Upper lobe of left lung (tissue), 6 donors: ENCODE data around the gene USP32. TPM values are rescaled to one million over a fixed set of nuclear protein-coding genes. Genes with fewer than 3 reads are reported as not detected.
A peak's percentile ranks its signal among the peaks of the same experiment; 100 is the strongest.

Experiments
- ATAC-seq, 2 donors: fragments of 200-7000 bp; cut with Tn5 transposase; one replicate each; pipeline ENCODE4 v1.9.1; 2022; ENCODE audit warnings: mild to moderate bottlenecking in 2 of 2, moderate library complexity in 2 of 2; ENCODE audit not compliant: low FRiP score in 2 of 2
- DNase-seq, 2 donors: peaks; one replicate each; pipeline ENCODE4 v3.0.0-alpha.2; 2019 to 2020
- H3K27ac ChIP-seq, 4 donors: fragments of 200-600 bp; sonication (generic); one replicate each; pipeline ENCODE4 v1.5.1; 2016 to 2019
- H3K27me3 ChIP-seq, 4 donors: fragments of 200-600 bp; sonication (generic); one replicate each; pipeline ENCODE4 v1.5.1; 2017 to 2019
- H3K36me3 ChIP-seq, 4 donors: fragments of 200-600 bp; sonication (generic); one replicate each; pipeline ENCODE4 v1.5.1; 2016 to 2019
- H3K4me1 ChIP-seq, 4 donors: fragments of 200-600 bp; sonication (generic); one replicate each; pipeline ENCODE4 v1.5.1; 2018 to 2019
- H3K4me3 ChIP-seq, 4 donors: fragments of 200-600 bp; sonication (generic); one replicate each; pipeline ENCODE4 v1.5.1; 2017 to 2019; ENCODE audit warnings: mild to moderate bottlenecking in 2 of 4, moderate library complexity in 1 of 4
- H3K9me3 ChIP-seq, 4 donors: fragments of 200-600 bp; sonication (generic); one replicate each; pipeline ENCODE4 v1.5.1; 2018 to 2019
- EP300 ChIP-seq, 4 donors: sonication (generic); formaldehyde crosslinking; IDR thresholded peaks; one replicate each; pipeline ENCODE4 v1.5.1; 2017; ENCODE audit warnings: antibody characterized with exemption in 4 of 4, control low read depth in 2 of 4
- POLR2A ChIP-seq, 4 donors: fragments of 450-650 bp; IDR thresholded peaks; one replicate each; pipeline ENCODE4 v1.5.1; 2016 to 2017; ENCODE audit warnings: antibody characterized with exemption in 4 of 4, mild to moderate bottlenecking in 2 of 4
- POLR2AphosphoS5 ChIP-seq, 2 donors: sonication (generic); formaldehyde crosslinking; IDR thresholded peaks; one replicate each; pipeline ENCODE4 v1.5.1; 2017; ENCODE audit warnings: antibody characterized with exemption in 2 of 2
- WGBS, 2 donors: methylation state at CpG; one replicate each; pipeline ENCODE4 v1.1.5; 2017 to 2018; 5-methylcytosine and 5-hydroxymethylcytosine counted together
- total RNA-seq, 6 donors: library from RNA; depleted of rRNA in 4 of 6; stranded (reverse); fragments of >200 nt in 4 of 6; gene quantifications; one replicate each; pipeline versions ENCODE4 v1.1.0 to v1.2.1, GENCODE V29; 2016 to 2021
- TF ChIP-seq, protein P1 (sequence below), 6 experiments: fragments of 450-650 bp in 4 of 6; fragments of 200-600 bp in 2 of 6; sonication (generic) in 2 of 6; IDR thresholded peaks; one replicate each; pipeline ENCODE4 v1.5.1; 2016 to 2019; ENCODE audit warnings: antibody characterized with exemption in 6 of 6
- donor health status: DM: no; HTN: no; CAD: no; lungs with moderate emphysema.
- donor health status: DM: no; HTN: yes; CAD: no; lungs with severe emphysema.

USP32 gene
- total RNA-seq, 6 donors from 2014 or later = 69.5 to 115 (median 86.3) TPM

DNA sequence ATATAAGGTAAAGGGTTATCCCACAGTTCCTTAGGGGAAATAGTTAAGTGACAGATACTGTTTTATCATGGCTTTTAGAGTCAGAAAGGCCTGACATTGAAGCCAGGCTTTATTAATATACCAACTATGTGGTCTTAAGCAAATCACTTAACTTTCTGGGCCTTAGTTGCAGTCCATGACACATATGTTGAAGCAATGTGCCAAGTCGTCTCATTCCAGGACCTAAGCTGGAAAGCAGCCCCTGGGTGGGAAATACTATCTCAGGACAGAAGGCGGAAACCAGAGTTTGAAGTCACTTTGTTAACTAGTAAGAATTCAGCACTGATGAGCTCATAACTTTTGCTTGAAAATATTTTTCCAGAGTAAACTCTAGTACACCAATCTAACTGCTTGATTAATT lies 80.0 kb downstream of the USP32 start:
- Histone ChIP-seq H3K9me3 (no peaks in the 10 kb centered on the region), H3K4me1 (peaks cover 3 to 16% (median 7%) of the 10 kb centered on the region in 4 donors), H3K27me3 (no peaks in the 10 kb centered on the region), H3K36me3 (peaks cover 0 to 4% (median 3%) of the 10 kb centered on the region in 4 donors), H3K4me3 (no peak overlapping the region), H3K27ac (no peak overlapping the region)
- 86 to 89% methylated on average over 2 of the region's 2 CpGs for WGBS, 2 donors
- DNase-seq (no peak), ATAC-seq (peak in 1 of 2 donors; percentile 76)
- no peak for TF ChIP-seq POLR2A (IDR thresholded peaks at IDR 0.05)
- TF ChIP-seq, protein P1, sequence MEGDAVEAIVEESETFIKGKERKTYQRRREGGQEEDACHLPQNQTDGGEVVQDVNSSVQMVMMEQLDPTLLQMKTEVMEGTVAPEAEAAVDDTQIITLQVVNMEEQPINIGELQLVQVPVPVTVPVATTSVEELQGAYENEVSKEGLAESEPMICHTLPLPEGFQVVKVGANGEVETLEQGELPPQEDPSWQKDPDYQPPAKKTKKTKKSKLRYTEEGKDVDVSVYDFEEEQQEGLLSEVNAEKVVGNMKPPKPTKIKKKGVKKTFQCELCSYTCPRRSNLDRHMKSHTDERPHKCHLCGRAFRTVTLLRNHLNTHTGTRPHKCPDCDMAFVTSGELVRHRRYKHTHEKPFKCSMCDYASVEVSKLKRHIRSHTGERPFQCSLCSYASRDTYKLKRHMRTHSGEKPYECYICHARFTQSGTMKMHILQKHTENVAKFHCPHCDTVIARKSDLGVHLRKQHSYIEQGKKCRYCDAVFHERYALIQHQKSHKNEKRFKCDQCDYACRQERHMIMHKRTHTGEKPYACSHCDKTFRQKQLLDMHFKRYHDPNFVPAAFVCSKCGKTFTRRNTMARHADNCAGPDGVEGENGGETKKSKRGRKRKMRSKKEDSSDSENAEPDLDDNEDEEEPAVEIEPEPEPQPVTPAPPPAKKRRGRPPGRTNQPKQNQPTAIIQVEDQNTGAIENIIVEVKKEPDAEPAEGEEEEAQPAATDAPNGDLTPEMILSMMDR (IDR thresholded peaks at IDR 0.05) = no peak
- no peak for TF ChIP-seq POLR2AphosphoS5 (IDR thresholded peaks at IDR 0.05)
- TF ChIP-seq EP300 (IDR thresholded peaks at IDR 0.05) = no peak

DNA sequence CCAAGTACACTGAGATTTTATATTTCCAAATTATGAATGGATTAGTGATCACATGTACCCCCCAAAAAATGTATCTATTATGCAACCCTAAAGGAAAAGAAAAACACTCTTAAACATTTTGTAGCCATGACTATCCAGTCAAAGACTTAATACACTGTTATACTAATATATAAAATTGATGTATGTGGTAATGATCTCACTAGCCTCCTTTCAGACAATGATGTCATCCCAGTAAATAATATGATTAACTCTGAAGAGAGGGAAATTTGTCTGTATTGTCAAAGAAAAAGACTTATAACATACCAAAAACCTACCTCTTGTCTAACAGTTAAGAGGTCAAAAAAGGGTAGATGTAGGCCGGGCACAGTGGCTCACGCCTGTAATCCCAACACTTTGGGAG lies 80.7 kb downstream of the USP32 start:
- H3K36me3 ChIP-seq = peaks cover 0 to 4% (median 3%) of the 10 kb centered on the region in 4 donors
- no peak overlapping the region for H3K4me3 ChIP-seq
- H3K27ac ChIP-seq = no peak overlapping the region
- no peak for ATAC-seq
- WGBS, 2 donors = 93 to 100% methylated on average over 2 of the region's 2 CpGs
- H3K9me3 ChIP-seq = no peaks in the 10 kb centered on the region
- TF ChIP-seq, protein P1 (IDR thresholded peaks at IDR 0.05) = no peak
- TF ChIP-seq POLR2AphosphoS5 (IDR thresholded peaks at IDR 0.05) (no peak), POLR2A (IDR thresholded peaks at IDR 0.05) (no peak), EP300 (IDR thresholded peaks at IDR 0.05) (no peak)
- H3K27me3 ChIP-seq = no peaks in the 10 kb centered on the region
- H3K4me1 ChIP-seq = peaks cover 3 to 16% (median 7%) of the 10 kb centered on the region in 4 donors
- DNase-seq = no peak

DNA sequence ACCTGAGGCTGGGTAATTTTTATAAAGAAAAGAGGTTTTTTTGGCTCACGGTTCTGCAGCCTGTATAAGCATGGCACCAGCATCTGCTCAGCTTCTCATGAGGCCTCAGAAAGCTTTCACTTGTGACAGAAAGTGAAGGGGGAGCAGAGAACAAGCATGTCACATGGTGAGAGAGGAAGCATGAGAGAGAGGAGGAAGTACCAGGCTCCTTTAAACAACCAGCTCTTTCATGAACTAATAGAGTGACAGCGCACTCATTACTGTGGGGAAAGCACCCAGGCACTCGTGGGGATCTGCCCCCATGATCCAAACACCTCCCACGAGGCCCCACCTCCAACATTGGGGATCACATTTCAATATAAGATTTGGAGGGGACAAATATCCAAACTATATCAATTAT lies 86.8 kb downstream of the USP32 start:
- Histone ChIP-seq H3K9me3 (no peaks in the 10 kb centered on the region), H3K27me3 (no peaks in the 10 kb centered on the region), H3K4me3 (no peak overlapping the region), H3K36me3 (peaks cover 0 to 4% (median 3%) of the 10 kb centered on the region in 4 donors), H3K27ac (peak overlapping the region in 1 of 4 donors; percentile 40), H3K4me1 (peaks cover 0 to 29% (median 22%) of the 10 kb centered on the region in 4 donors)
- peak in 1 of 2 donors; percentile 77 for ATAC-seq
- peak in 1 of 2 donors; percentile 59 for DNase-seq
- WGBS, 2 donors = 47 to 55% methylated on average over 4 of the region's 4 CpGs
- TF ChIP-seq POLR2A (IDR thresholded peaks at IDR 0.05) = no peak
- TF ChIP-seq POLR2AphosphoS5 (IDR thresholded peaks at IDR 0.05) = peak in 1 of 2 donors; percentile 8

DNA sequence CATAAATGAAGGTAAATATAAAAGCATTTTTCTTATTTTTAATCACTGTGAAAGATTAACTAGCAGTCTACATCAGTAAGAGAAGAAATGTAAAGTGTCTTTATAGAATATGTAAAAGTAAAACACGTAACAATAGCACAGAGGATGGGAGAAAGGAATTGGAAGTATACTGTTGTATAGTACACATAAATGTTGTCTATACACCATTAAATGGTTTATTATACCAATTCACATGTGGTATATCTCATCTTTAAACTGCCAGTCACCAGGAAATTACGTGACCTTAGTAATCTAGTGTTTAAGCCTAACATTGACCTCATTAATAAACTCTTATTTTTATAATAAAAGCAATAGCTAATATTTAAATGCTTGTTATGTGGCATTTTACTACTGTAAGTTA lies 87.4 kb downstream of the USP32 start:
- no peak for DNase-seq
- Histone ChIP-seq H3K27me3 (no peaks in the 10 kb centered on the region), H3K4me3 (no peak overlapping the region), H3K9me3 (no peaks in the 10 kb centered on the region), H3K36me3 (peaks cover 0 to 4% (median 3%) of the 10 kb centered on the region in 4 donors), H3K4me1 (peaks cover 0 to 29% (median 22%) of the 10 kb centered on the region in 4 donors), H3K27ac (no peak overlapping the region)
- TF ChIP-seq EP300 (IDR thresholded peaks at IDR 0.05) = no peak
- TF ChIP-seq POLR2A (IDR thresholded peaks at IDR 0.05) = no peak
- TF ChIP-seq, protein P1 (IDR thresholded peaks at IDR 0.05) = no peak
- no peak for TF ChIP-seq POLR2AphosphoS5 (IDR thresholded peaks at IDR 0.05)
- no peak for ATAC-seq
- 94 to 96% methylated on average over 2 of the region's 2 CpGs for WGBS, 2 donors

DNA sequence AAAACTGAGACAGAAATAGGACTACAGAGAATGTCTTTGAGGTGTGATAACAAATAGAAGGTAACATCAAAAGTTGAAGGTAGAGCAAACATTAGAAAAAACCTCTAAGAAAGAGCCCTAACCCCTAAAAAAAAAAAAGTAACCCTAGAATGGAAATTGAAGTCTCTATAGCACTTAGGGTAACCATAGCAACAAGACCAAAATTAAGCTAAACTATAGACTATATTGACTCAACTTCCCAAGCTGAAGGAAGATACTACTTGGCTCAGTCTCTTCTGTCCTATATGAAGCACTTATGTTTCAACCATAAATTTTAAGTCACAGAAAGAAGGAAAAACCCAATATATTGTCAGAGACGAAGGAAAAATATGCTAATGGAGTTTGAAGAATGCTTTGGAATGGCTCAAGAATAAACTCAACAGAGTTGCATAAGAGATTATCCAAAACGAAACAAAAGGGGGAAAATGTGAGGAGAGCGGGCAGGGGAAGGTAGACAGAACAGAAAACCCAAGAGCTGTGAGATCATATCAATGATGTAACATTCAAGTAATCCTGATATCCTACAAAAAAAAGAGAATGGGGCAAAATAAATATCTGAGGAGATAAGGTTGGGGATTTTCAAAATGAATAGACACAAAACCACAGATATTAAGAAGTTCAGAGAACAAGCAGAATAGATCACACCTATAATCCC lies 88.4 kb downstream of the USP32 start:
- Histone ChIP-seq H3K27ac (no peak overlapping the region), H3K9me3 (no peaks in the 10 kb centered on the region), H3K27me3 (no peaks in the 10 kb centered on the region), H3K36me3 (peaks cover 0 to 4% (median 3%) of the 10 kb centered on the region in 4 donors), H3K4me3 (no peak overlapping the region), H3K4me1 (peaks cover 0 to 29% (median 22%) of the 10 kb centered on the region in 4 donors)
- ATAC-seq = no peak
- no peak for DNase-seq
- 58 to 66% methylated on average over 3 of the region's 3 CpGs for WGBS, 2 donors
- TF ChIP-seq POLR2AphosphoS5 (IDR thresholded peaks at IDR 0.05) (no peak), POLR2A (IDR thresholded peaks at IDR 0.05) (no peak), EP300 (IDR thresholded peaks at IDR 0.05) (no peak)
- TF ChIP-seq, protein P1 (IDR thresholded peaks at IDR 0.05) = no peak
